Cardiac muscle cell (in vitro differentiated cells and primary cell): Measurements from ENCODE around the gene C5AR2. TPM values are rescaled to one million over a fixed set of nuclear protein-coding genes. Genes with fewer than 3 reads are reported as not detected.
A peak's percentile ranks its signal among the peaks of the same experiment; 100 is the strongest.
"Not testable (repeated sequence)": the region's sequence is repeated elsewhere in the genome, so short reads cannot be mapped to it uniquely, and the experiment has no call there.

ENCODE experiments used
- DNase-seq, 2 donors: peaks; one replicate each; pipeline versions ENCODE4 v3.0.0 to v3.0.0-alpha.2; 2010 to 2017; ENCODE audit warnings: low read depth in 1 of 2, low spot score in 1 of 2
- H3K27ac ChIP-seq: fragments of 200-600 bp; sonication (generic); 2 replicates; pipeline ENCODE4 v1.5.1; 2016
- H3K27me3 ChIP-seq: fragments of 200-600 bp; sonication (generic); 2 replicates; pipeline ENCODE4 v1.6.0; 2016; ENCODE audit warnings: control low read depth
- H3K36me3 ChIP-seq: fragments of 200-600 bp; sonication (generic); 2 replicates; pipeline ENCODE4 v1.5.1; 2016; ENCODE audit warnings: control low read depth
- H3K4me1 ChIP-seq: fragments of 200-600 bp; sonication (generic); 2 replicates; pipeline ENCODE4 v1.8.1; 2017; ENCODE audit warnings: low read depth, mild to moderate bottlenecking, mixed run types
- H3K4me3 ChIP-seq: fragments of 200-600 bp; sonication (generic); 2 replicates; pipeline ENCODE4 v1.5.1; 2016; ENCODE audit warnings: mild to moderate bottlenecking
- H3K9me3 ChIP-seq: fragments of 200-600 bp; sonication (generic); 2 replicates; pipeline ENCODE4 v1.5.1; 2017; ENCODE audit warnings: low read depth, mild to moderate bottlenecking, control low read depth
- polyA plus RNA-seq: library from polyadenylated mRNA; unstranded; fragments of >200 nt; fragmentation: Nextera tagmentation; extraction: Ambion mirVana; gene quantifications from 2 replicates; pipeline ENCODE4 v1.2.1, GENCODE V29; 2016
- total RNA-seq: library from RNA; depleted of rRNA; stranded (reverse); fragments of >200 nt; gene quantifications from 2 replicates; pipeline ENCODE4 v1.2.3, GENCODE V29; 2016
- TF ChIP-seq, protein P1 (sequence below): IDR thresholded peaks from 2 replicates; pipeline ENCODE4 v1.5.1; 2012; ENCODE audit warnings: low read depth, mild to moderate bottlenecking, low read length

The C5AR2 gene
- total and polyA plus RNA-seq, 2 experiments from 2014 or later: not detected

GRCh38 chr19:47324502-47324901 is 7.5 kb upstream of the C5AR2 start:
- no peak for DNase-seq
- Histone ChIP-seq H3K9me3 (no peaks in the 10 kb centered on the region), H3K4me1 (peaks cover 3% of the 10 kb centered on the region), H3K27ac (no peak overlapping the region), H3K36me3 (no peaks in the 10 kb centered on the region), H3K27me3 (no peaks in the 10 kb centered on the region), H3K4me3 (no peak overlapping the region)
- TF ChIP-seq, protein P1, sequence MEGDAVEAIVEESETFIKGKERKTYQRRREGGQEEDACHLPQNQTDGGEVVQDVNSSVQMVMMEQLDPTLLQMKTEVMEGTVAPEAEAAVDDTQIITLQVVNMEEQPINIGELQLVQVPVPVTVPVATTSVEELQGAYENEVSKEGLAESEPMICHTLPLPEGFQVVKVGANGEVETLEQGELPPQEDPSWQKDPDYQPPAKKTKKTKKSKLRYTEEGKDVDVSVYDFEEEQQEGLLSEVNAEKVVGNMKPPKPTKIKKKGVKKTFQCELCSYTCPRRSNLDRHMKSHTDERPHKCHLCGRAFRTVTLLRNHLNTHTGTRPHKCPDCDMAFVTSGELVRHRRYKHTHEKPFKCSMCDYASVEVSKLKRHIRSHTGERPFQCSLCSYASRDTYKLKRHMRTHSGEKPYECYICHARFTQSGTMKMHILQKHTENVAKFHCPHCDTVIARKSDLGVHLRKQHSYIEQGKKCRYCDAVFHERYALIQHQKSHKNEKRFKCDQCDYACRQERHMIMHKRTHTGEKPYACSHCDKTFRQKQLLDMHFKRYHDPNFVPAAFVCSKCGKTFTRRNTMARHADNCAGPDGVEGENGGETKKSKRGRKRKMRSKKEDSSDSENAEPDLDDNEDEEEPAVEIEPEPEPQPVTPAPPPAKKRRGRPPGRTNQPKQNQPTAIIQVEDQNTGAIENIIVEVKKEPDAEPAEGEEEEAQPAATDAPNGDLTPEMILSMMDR: no peak

DNA sequence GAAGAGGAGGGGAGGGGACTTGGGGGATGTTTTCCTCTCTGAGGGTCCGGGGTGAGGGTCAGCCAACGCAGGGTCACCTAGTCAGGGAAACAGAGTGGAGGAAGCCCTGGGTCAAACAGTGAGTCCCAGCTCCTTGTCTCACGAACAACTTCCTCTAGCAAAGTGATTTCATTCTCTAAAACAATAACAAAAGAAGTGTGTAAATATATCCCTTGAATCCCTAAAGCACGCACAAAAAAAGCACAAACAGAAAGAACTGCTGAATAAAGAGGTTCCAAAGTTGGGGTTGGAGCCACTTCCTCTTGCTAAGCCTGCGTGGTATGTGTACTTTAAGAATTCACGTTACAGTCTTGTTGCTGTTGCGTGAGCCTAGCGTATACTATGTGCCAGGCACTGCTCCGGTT is 1.5 kb upstream of the C5AR2 start:
- peaks cover 3% of the 10 kb centered on the region for H3K4me1 ChIP-seq
- H3K27ac ChIP-seq: no peak overlapping the region

DNA sequence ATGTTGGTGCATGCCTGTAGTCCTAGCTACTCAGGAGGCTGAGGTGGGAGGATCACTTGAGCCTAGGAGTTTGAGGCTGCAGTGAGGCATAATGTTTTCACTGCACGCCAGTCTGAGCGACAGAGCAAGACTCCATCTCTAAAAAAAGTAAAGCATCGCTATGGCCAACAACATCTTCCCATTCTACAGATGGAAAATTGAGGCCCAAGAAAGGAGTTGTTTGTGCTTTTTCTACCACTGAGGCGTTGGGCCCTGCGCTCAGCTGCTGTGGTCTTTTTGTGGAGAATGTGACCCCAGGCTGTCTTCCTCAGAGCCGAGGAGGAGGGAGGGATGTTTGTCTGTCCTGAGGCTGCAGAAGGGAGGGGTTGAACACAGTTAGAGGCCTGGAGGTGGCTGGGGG is 485 bp upstream of the C5AR2 start:
- TF ChIP-seq, protein P1: no peak
- Histone ChIP-seq H3K27me3 (no peaks in the 10 kb centered on the region), H3K9me3 (no peaks in the 10 kb centered on the region), H3K4me3 (no peak overlapping the region), H3K27ac (no peak overlapping the region), H3K36me3 (no peaks in the 10 kb centered on the region), H3K4me1 (no peaks in the 10 kb centered on the region)
- no peak for DNase-seq

More for the DNA sequence above, 1.5 kb upstream of the C5AR2 start:
- no peaks in the 10 kb centered on the region for H3K9me3 ChIP-seq
- peak in 1 of 2 donors; percentile 5 for DNase-seq
- TF ChIP-seq, protein P1: no peak
- no peaks in the 10 kb centered on the region for H3K36me3 ChIP-seq
- no peak overlapping the region for H3K4me3 ChIP-seq
- no peaks in the 10 kb centered on the region for H3K27me3 ChIP-seq

DNA sequence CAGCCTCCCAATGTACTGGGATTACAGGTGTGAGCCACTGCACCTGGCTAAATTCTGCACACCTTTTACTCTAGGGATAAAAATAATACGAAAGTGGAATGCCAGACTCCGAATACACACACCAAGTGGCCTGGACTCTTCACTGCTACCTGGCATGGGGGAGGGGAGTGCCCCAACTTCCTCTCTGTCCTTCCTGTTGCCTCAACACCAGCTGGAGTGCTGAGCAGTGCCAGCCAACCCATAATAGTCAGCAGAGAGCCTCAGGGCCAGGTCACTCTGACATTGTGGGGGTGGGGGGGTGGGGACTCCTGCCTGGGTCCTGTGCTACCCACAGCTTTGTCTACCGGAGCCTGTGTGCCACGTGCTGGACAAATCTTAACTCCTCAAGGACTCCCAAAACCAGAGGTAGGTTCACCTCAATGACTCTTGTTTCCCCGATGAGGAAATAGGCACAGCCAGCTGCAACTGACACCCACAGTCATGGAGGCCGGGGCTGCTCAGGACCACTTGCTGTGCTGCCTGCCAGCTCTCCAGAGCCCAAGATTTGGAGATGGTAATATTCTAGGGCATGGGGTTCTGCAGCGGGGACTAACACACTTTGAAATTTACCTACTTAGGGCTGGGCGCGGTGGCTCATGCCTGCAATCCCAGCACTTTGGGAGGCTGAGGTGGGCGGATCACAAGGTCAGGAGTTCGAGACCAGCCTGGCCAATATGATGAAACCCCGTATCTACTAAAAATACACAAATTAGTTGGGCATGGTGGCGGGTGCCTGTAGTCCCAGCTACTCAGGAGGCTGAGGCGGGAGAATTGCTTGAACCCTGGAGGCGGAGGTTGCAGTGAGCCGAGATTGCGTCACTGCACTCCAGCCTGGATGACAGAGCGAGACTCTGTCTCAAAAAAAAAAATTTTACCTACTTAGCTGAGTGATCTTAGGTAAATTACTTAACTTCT is 5.1 kb downstream of the C5AR2 start:
- H3K4me1 ChIP-seq, H3K27ac ChIP-seq, H3K27me3 ChIP-seq, H3K9me3 ChIP-seq, DNase-seq, H3K36me3 ChIP-seq, H3K4me3 ChIP-seq: not testable (repeated sequence)

- no peak for DNase-seq
- Histone ChIP-seq H3K27me3 (no peaks in the 10 kb centered on the region), H3K36me3 (no peaks in the 10 kb centered on the region), H3K4me3 (no peak overlapping the region), H3K9me3 (no peaks in the 10 kb centered on the region), H3K27ac (no peak overlapping the region), H3K4me1 (no peaks in the 10 kb centered on the region)
- TF ChIP-seq, protein P1: no peak
These were observed 7.4 kb downstream of the C5AR2 start for GRCh38 chr19:47339196-47339880.
